Inferior parietal cortex (tissue), 1 donor: ENCODE data around the gene XYLT1.

Experiments
- DNase-seq: peaks from one replicate; pipeline ENCODE4 v3.0.0-alpha.2; 2016; ENCODE audit errors: extremely low spot score

XYLT1 gene

DNA sequence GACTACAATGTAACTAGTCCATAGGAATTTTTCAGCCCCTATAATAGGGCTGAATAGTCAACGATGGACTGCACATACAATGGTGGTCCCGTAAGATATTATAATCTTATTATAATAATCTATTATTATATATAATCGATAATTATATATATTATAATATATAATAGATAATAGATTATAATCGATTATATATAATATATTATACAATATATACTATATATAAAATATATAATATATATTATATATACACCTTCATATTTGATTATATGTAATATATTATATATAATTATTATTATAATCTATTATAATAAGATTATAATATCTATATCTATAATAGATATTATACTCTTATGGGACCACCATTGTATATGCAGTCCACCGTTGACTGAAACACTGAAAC is 238.8 kb downstream of the XYLT1 start:
- DNase-seq, result no peak

DNA sequence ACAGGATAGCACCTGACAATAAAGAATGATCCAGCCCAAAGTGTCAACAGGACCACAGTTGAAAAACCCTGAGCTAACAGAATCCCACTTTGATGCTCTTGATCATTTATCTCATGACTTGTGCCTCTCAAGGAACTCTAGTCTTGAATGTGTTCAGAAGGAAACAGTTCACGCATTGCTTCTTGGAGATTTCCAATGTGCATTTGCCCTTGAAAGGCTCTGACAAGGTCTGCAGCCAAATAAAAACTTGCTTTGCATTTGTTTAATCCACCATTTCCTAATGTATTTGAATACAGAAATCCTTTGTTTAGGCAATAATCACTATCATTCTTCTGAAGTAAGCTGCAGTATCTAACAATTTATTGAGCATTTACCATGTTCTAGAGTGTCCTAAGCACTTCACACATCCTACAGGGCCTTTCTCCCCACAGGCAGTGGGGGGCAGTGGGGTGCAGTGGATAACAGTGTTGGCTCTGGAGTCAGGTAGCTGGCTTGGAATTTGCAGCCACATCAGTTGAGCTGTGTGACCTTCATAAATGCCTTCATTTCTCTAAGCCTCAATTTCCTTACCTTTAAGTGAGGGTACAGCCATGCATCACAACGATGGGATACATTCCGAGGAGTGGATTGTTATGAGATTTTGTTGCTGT is 239.7 kb downstream of the XYLT1 start:
- no peak for DNase-seq

DNA sequence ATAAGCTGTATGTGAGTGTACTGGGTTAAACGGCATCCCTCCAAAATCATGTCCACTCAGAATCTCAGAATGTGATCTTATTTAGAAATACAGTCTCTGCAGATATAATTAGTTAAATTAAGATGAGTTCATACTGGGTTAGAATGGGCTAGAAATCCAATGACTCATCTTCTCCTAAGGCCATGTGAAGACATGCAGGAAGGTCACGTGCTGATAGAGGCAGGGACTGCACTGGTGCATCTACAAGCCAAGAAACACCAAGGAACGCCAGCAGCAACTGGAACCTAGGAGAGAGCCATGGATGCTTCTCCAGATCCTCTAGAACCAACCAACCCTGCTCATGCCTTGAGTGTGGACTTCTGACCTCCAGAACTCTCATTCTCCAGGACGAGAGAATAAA is 241.0 kb downstream of the XYLT1 start:
- no peak for DNase-seq

DNA sequence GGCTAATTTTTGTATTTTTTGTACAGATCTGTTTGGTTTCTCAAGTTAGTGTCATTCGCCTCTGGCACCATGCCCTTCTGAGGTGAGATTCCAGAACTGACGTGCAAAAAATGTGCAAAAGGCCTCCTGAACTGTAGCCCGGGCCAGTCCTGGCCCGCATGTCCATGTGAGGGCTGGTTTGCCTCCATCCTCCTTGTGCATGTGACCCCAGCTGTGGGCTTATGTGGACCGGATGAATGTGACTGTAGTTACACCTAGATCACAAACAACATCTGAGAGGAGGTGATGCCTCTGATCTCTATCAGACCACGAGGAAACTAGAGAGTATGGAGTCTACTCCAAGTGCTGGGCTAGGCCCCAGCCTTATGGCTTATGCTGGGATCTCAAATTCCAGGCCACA is 241.6 kb downstream of the XYLT1 start:
- DNase-seq, result no peak

DNA sequence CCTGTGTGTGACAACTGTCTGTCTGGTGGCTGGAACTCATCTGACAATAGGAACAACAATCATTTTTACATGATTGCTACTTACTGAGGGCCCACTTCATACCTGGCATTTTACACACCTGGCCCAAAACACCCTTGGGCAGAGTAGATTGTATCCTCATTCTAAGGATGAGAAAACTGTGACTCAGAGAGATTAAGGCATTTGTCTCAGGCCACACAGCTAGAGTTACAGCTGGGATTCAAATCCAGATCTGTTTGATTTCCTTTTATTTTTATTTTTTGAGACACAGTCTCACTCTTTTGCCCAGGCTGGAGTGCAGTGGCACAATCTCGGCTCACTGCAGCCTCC is 242.1 kb downstream of the XYLT1 start:
- DNase-seq, result no peak

DNA sequence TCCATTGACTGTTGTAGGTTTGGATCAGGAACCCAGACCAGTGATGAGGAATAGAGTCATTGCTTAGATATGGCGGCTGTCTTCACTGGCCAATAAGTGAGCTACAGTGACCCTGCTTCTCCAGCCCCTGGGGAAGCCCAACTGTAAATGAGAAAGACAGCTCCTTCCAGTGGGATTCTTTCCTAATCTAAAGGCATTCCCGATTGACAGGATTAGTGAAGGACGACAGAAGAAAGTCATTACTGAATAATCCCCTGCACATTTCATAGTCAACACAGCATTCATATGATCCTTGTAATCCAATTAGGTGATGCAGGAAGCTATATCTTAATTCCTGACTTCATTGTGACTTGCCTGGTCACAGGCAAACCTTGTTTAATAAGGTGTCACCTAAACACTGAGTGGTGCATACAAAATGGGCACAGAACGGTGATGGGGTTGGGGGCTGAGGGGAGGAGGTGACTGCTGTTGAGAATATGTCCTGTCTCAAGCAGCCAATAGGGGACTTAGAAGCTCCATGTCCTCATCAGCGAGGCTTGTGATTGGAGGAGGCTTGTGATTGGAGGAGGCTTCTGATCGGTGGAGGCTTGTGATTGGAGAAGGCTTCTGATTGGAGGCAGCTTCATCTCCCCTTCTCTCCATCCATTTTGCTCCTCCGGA is 242.6 kb downstream of the XYLT1 start:
- no peak for DNase-seq

DNA sequence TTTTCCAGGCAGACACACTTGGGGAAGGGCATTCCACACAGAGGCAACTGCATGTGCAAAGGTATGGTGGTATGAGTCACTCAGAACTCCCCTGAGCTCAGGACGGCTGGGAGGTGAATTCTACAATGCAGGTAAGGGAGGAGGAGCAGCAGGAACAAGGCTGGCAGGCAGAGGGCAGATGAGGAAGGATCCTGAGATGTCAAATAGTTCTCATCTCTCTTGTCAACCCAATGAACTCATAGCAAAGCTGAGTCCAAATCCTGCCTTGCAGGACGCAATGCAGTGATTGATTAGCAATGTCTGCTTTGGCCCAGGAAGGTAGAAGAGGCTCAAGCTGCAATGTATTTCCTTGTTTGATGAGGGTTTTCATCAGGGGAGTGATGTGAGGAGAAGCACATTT is 243.5 kb downstream of the XYLT1 start:
- no peak for DNase-seq

- no peak for DNase-seq
Measured at GRCh38 chr16:17225541-17225940, 245.2 kb downstream of the XYLT1 start.

GRCh38 chr16:17224879-17225281 is 245.9 kb downstream of the XYLT1 start:
- no peak for DNase-seq

GRCh38 chr16:17224350-17224749 is 246.4 kb downstream of the XYLT1 start:
- no peak for DNase-seq

DNA sequence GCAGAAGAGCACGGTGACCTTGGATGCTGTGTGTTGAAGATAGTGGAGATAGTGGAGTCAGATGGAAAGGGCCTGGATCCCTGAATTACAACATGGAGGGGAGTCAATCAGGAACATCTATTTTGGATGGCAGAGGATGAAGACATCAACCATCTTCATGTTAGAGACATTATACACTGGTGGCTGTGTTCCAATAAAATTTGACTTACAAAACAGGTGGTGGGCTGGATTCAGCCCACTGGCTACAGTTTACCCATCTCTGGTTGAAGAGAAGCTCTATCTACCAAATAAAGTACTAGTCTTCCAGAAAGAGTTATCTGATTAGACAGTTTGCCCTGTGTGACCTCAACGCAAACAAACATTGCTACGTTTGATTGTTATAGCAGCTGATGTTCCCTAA is 247.2 kb downstream of the XYLT1 start:
- DNase-seq, result no peak

GRCh38 chr16:17222871-17223401 is 247.8 kb downstream of the XYLT1 start:
- no peak for DNase-seq

DNA sequence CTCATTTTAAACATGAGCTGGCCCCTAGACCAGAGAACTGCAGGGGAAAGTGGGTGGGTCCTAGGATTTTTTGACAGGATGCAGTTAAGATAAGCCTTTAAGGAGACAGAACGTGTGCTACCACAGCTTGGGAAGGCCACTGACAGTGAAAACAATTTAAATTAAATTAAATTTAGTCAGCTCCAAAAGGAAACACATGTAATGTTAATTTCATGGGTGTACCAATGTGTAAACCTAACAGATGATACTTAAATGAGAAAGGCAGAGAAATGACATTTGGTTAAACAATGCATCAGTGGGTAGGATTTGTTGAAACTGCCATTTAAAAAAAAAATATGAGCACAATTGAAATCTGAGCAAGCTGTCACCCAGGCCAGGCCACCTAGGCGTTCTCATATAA is 250.8 kb downstream of the XYLT1 start:
- DNase-seq, result no peak

DNA sequence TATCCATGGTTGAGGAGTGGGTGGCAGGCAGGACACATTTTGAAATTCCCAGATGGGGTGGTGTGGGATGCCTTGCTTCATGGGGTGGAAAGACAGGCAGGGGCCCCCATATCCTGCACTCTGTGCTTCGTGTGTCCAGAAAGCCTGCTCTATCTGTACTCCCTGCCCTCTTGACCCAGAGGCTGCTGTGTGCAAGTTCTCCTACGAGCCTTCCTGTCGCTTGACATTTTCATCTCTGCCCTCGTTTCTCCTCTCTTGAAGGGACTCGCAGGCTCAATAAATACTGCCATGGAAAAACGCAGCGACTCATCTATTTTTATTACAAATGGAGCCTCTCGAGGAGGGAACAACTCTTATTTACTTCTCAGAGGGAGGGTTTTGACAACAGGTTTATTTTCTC is 254.8 kb downstream of the XYLT1 start:
- no peak for DNase-seq

GRCh38 chr16:17215306-17215705 is 255.5 kb downstream of the XYLT1 start:
- no peak for DNase-seq

GRCh38 chr16:17213974-17214373 is 256.8 kb downstream of the XYLT1 start:
- DNase-seq, result no peak

GRCh38 chr16:17213025-17213424 is 257.7 kb downstream of the XYLT1 start:
- DNase-seq, result no peak

GRCh38 chr16:17212606-17213005 is 258.2 kb downstream of the XYLT1 start:
- no peak for DNase-seq

GRCh38 chr16:17211797-17212196 is 259.0 kb downstream of the XYLT1 start:
- no peak for DNase-seq

GRCh38 chr16:17206712-17207111 is 264.0 kb downstream of the XYLT1 start:
- no peak for DNase-seq

GRCh38 chr16:17205279-17206211 is 265.2 kb downstream of the XYLT1 start:
- no peak for DNase-seq

- DNase-seq, result no peak
Measured at GRCh38 chr16:17204644-17205043, 266.1 kb downstream of the XYLT1 start.

- DNase-seq, result no peak
Measured at GRCh38 chr16:17204206-17204605, 266.6 kb downstream of the XYLT1 start.
